GM11168 (cell line): ENCODE measurements around the gene RPL22.

Experiments used
- in situ Hi-C: fragments of 300-500 bp; cut with MboI; formaldehyde crosslinking; loops from one replicate; pipeline ENCODE4 v1.12.0; 2022; ENCODE audit warnings: low sequenced_read_pairs; ENCODE audit not compliant: unreplicated experiment

The RPL22 gene

DNA sequence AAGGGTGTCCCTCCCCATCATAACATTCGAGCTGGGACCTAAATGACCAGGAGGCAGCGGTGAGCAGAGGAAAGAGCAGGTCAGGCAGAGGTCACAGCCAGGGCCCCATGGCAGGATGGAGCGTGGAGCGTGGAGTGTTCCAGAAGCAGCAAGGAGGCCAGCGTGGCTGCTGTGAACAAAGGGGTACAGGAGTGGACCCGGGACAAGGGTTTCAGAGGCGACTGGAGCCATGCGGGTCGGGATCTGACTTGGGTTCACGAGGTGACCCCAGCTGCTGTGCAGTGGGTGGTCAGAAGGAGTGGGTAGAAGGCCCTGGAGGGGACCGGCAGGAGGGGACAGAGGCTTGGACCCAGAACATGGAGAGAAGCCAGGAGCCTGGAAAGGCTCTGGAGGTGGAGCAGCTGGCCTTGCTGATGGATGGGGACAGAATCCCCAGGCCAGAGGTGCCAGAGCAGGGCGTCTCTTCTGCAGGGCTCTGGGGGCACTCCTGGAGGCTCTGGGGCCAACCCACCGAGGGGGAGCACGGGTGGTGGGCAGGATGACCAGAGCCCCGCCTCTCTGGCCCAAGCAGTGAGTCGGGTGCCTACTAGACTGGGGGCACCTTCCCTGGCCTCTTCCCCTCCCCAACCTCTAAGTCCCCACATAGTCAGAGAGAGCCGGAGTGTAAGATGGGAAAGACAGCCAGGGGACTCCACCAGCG is 21.6 kb downstream of the RPL22 start:
- in situ Hi-C loops = no loop called here

DNA sequence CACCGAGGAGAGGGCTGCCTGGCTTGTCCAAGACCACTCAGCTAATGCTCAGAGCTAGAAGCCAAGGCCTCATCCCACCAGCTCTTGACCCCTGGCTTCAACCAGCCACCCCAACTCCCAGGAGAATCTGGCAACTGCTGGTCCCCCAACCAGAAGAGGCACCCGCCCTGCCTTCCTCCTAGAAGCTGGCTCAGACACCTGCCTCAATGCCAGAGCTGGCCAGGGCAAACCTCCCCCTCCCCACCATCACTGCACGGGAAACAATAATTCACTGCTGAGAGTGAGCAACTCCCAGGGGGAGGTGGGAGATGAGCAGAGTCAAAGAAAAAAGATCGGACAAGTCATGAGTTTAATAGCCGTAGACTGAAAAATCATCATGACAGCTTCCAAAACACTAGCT is 22.6 kb downstream of the RPL22 start:
- in situ Hi-C loops = no loop called here

DNA sequence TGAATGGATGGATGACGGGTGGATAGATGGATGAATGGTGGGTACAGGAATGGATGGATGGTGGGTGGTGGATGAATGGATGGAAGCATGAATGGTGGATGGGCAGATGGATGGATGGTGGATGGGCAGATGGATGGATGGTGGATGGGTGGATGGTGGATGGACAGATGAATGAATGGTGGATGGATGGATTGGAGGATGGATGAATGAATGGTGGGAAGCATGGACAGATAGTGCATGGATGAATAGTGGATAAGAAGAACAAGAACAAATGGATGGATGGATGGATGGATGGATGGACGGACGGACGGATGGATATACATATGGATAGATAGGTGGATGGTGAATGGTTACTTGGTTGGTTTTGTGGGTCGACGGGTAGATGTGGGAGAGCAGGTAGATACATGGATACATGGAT is 24.0 kb downstream of the RPL22 start:
- in situ Hi-C loops = no loop called here

DNA sequence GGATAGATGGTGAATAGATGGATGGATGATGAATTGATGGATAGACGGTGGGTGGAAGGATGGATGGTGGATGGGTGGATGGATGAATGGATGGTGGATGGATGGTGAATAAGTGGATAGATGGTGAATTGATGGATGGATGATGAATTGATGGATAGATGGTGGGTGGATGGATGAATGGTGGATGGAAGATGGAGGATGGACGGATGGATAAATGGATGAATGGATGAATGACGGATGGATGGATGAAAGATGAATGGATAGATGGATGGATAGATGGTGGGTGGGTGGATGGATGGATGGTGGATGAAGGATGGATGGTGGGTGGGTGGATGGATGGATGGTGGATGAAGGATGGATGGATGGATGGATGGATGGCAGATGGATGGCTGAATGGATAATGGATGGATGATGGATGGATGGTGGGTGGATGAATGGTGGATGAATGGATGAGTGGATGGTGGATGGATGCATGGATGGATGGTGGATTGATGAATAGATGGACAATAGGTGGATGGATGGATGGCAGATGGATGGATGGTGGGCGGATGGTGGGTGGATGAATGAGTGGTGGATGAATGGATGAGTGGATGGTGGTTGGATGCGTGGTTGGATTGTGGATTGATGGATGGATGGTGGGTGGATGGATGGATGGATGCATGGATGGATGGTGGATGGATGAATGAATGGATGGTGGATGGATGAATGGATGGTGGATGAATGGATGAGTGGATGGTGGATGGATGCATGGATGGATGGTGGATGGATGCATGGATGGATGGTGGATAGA is 24.6 kb downstream of the RPL22 start:
- in situ Hi-C loops = no loop called here

DNA sequence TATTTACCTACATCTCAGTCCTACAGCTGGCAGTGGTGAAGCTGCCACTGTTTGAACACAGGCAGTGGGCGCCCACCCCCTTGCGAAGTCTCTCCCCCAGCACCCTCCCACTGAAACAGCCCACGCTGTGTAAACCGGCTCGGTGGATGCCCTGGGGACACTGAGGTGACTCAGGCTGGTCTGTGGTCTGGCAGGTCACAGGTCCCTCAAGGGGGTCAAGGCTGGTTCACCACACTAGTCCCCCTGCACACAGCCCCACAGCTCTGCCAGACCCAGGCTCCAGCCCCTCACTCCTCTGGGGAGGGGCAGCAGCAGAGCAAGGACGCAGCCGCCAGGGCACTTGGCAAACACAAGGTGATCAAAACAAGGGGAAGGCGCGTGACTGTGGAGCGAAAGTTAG is 26.8 kb downstream of the RPL22 start:
- in situ Hi-C loops = no loop called here

DNA sequence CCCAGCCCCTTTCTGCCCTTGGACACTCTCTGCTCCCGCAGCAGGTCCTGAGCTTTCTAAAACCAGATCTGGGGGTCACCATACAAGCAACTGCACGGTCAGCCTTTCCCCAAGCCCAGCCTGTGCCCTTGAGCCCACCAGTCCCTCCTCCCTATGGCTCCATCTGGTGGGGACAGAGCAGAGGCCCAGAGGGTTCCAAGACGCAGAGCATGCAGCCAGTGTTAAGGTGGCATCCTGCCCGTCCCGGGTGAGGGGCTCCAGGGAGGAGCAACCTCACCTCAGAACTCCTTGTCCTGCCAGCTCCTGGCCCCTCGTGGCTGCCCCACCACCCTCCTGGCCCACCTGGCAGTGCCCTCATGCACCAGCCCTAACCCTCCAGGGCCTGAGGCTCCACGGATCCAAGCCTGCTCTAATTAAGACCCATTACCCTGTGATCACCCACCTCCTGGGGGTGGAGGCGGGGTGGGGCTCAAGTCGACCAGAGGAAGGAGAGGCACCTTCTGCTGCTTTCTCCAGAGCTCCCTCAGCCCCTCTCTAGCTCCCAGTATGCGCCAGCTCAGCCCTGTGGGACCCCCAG is 27.8 kb downstream of the RPL22 start:
- in situ Hi-C loops = no loop called here

DNA sequence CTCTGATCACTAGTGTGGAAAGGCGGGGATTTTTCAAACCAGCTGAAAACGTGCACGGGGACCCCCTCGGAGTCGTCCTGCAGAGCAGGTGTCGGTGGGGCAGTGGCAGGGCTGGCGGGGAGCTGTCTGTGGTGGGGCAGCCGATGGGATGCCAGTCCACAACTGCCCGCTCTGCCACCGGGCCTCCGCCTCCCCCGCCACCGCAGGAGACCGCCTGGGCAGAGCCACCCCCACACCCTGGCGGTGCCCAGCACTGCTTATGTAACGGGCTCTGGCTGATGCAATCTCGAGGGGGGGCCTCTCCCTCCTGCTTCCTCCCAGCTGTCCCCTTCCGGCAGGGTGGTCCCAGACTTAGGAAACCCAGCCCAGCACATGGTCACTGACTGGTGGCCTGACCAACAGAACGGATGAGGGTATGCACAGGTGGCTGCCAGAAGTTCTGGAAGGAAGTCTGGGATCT is 28.6 kb downstream of the RPL22 start:
- in situ Hi-C loops = no loop called here

DNA sequence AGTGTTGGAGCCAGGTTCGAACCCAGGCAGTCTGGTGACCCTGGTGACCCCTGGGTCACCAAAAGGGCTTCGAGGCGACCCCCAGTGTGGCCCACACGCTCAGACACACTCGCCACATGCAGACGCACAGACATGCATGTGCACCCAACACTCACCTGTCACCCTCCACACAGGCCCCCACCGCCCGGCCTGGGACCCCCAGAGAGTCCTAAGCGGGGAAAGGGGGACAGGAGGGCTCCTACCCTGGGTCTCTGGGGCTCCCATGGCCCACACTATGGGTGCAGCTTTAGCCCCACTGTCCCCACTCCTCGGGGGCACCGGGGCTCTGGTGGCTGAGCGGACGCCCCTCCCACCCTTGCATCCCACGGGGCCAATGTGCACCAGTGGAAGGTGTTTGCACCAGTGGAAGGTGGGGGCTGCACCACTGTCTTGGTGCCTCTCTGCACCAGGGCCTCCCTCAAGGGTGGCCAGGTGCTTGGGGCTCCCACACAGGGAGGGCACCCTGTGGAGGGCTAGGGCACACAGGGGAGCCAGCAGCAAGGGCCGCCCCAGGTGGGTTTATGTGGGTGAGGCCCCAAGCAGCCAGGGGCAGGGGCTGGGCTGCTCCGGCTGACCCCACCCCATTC is 29.2 kb downstream of the RPL22 start:
- in situ Hi-C loops = no loop called here

DNA sequence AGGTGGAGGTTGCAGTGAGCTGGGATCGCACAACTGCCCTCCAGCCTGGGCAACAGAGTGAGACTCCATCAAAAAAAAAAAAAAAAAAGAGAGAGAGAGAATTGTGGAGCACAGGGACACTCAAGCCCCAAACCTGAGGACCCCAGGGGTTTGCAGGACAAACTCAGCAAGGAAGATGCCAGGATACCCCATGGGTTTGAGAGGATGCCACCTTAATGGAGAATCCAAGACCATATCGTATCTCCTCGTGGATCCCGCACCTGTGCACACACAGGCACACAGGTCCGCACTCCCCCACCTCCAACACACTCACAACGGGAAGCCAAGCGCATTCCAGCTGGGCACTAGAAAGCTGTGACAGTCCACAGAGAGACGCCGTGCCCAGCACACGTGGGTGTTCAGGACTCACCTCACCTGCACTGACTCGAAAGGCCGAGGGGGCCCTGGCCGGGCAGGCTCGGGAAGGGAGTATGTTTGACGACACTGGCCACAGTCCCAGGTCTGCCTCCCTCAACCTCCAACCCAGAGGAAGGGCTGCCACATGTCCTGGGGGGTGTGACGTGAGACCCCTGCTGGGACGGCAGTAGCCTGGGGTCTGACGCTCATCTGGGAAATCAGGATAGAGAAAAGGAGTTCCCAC is 30.3 kb downstream of the RPL22 start:
- in situ Hi-C loops = no loop called here

DNA sequence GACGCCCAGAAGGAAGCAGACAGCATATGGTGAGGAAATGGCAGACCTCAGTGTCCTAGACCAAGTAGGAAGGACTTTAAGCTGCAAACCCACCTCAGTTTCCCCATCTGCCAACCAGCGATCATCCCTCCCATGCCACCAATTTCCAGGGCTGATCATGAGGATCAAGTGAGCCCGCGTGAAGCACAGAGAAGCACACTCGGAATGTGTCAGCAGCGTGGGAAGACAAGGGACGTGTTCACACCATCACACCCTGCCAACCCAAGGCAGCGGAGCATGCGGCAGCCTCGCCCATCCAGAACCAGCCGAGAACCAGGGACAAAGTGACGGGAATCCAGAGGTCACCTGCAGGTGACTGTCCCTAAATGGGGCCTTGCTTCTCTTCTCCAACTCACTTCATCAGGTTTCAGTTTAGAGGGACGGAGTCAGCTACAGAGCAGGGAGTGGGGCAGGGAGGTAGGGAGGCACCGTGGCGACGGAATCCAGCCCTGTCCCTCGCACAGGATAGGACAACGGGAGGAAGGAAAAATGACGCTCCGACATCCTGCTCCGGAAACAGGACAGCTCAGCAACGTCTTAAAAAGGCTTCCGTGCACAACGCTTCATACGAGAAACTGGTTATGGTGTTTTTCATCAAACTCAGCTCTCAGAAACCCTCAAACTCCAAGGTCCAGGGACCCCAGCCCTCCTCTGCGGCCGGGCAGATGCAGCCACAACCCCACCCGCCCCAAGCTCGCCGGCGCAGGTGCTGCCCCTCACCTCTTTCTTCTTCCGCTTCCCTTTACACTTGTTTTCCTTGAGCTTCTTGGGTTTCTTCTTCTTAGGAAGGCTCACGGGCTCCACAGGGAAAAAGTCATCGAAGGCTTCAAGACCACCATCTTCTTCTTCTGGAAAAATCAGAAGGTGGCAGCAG is 31.7 kb downstream of the RPL22 start:
- in situ Hi-C loops = no loop called here

DNA sequence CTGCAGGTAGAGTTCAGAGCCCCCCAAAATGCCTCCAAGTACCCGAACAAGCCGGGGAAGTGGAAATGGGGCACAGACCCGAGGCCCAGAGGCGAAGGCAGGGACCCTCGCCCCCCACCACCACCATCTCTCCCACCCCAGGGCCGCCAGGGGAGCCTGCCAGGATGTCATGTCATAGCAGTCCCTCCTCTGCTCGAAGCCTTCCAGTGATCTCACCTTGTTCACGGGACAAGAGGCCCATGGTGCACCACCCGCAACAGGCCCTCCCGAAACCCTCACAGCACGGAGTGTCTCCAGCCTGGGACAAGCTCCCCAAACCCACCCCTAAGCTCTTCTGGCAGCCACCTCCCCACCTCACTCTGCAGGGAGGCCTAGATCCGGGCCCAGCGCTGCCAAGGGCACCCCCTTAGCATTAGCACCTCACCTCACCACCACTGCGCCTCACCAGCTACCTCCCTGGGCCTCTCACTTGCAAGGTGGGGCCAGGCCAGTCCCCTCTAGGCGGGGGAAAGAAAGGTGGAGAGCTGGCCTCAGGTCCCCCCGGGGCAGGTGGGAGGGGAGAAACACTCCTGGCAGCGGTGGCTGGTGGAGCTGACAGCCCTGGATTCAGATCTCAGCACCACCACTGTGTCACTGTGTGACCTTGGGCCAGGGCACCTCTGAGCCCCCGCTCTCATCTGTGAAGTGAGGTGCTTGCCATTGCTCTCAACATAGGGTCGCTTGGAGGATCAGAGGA is 32.6 kb downstream of the RPL22 start:
- in situ Hi-C loops = no loop called here

DNA sequence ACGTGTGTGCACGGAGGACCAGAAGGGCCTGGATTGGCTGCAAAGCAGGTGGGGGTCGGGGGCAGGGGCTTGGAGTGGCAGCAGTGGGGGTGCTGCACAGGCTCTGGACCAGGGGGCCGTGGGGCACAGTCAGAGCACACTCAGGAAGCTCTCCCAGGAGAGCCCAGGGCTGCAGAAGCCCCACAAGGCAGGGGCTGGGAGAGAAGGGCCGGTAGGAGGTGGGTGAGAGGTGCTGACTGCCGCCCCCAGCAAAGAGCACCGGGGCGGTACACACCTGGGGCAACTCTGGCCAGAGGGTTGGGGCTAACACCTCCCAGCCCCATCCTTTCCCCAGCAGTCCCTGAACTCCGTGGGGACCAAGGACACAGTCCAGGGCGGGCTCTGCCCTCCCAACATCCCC is 33.2 kb downstream of the RPL22 start:
- in situ Hi-C loops = no loop called here

DNA sequence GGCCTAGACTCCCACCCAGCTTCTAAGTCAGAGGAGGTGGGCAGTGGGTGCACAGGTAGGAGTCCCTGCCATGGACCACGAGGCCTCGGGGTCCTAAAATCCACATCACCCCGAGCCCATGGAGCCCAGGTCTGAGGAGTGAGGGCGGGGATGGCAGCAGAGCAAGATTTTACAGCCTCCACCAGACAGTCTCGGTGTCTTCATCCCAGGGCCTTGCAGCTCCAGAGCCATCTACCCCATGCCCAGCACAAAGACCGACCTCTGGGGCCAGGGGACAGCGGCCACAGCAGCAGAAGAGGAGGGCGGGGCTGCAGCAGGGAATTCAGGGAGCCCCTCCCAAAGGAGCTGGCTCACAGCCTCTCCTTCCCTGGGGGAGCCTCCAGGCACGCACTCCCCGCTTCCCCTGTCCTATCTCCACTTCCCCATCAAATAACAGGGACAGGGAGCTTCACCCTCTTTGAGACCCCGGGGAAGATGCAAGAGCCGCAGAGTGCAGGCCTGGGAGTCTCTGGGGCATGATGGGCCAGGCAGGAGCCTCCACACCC is 33.9 kb downstream of the RPL22 start:
- in situ Hi-C loops = no loop called here

DNA sequence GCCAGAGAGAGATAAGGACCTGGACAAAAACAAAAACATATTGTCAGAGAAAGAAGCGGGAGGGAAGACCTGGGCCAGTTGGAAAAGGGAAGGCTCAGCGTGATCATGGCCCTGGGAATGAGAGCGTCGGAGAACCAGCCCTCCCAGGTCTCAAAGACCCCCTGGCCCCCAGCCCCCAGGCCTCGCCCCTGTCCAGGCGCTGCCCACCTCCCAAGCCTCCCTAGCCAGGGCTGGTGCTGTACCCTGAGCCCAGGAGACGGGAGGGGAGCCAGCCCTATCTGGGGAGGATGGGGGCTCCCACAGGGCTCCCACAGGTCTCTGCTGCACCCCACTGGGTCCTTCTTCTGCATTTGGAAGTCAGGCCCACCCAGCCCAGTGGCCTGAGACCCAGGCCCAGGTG is 34.4 kb downstream of the RPL22 start:
- in situ Hi-C loops = no loop called here

DNA sequence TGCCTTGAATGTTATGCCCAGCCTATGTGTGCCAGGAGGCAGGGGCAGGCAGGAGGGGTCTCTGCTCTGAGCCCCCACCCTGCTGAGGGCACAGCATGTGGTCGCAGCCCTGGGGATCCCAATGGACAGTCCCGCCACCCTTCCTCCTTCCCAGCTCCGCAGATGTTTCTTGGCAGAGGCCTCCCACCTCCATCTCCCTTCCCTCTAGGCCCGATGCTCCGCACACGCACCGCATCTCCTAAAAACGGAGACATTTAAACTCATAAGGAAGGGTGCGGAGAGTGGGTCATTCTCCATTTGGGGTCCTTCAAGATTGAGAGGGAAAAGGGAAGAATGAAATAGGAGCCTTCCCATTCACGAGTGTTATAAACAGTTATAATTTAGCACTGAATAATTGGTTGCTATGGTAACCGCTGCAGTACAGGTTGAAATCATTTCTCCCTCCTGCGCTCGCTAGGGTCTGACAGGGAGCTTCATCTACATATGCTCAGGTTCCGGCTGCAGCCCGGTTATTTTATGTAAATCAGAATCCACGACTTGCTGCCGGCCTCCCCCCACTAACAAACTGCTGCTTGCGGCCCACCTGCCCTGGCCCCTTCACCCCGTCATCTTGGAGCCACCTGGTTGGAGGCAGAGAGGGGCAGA is 35.3 kb downstream of the RPL22 start:
- in situ Hi-C loops = no loop called here

DNA sequence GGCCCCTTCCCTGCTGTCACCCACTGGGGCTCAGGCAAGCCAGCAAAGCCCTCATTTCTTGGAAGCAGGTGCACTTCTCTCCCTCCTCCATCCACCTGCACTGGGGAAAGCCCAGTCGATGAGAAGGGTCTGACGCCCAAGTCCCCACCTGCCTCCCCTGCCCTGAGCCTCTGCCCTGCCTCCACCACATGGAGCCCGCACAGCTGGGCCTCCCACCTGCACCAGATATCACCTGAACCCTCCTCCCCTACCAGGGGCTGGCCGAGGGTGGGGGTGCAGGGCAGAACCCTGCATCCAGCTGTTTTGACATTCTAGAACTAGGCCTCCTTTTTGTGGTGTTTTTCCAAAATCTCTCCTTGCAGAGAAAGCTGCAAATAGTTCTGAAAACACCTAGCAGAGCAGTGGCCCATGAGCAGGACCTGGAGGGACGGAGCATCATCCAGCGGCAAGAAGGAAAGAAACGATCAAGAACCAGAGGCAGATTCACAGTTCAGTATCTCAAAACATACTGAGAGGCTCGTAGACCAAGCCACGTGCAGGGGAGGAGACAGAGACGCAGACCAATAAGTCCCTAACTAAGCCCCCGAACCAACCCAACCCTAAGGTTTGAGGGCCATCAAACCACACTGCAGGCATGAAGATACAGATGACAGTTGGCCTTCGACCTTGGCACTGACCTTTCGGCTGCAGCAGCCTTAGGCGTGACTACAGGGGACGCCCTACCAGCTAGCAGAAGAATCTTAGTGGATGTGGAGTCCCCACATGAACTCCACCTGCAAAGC is 36.0 kb downstream of the RPL22 start:
- in situ Hi-C loops = no loop called here

DNA sequence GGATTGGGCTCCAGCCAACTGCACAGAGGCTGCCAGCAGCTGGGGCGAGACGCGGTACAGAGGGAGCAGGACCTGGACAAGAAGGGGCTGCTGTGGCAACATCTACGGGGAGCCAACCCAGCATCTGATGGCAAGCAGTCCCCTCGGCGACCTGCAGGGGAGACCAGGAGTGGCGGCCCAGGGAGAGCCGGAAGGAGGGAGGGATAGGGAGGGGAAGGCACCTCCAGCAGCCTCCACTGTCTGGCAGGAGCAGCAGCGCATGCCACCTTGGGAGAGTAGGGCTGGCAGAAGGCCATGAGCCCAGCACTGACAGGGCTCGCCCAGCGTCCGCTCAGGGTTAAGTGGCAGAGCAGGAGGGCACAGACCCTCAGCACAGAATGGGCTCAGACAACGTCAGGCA is 36.6 kb downstream of the RPL22 start:
- in situ Hi-C loops = no loop called here
